AG09319 (cell line): Measurements from ENCODE around the gene PRR12.

Experiments
- DNase-seq: peaks from one replicate; pipeline ENCODE4 v3.0.0-alpha.2; 2010; ENCODE audit warnings: low read depth; ENCODE audit errors: extremely low read depth
- TF ChIP-seq, protein P1 (sequence below): IDR thresholded peaks from 2 replicates; pipeline ENCODE4 v1.5.1; 2011; ENCODE audit warnings: low read depth, mild to moderate bottlenecking, inconsistent platforms, low read length, moderate library complexity

PRR12 gene

DNA sequence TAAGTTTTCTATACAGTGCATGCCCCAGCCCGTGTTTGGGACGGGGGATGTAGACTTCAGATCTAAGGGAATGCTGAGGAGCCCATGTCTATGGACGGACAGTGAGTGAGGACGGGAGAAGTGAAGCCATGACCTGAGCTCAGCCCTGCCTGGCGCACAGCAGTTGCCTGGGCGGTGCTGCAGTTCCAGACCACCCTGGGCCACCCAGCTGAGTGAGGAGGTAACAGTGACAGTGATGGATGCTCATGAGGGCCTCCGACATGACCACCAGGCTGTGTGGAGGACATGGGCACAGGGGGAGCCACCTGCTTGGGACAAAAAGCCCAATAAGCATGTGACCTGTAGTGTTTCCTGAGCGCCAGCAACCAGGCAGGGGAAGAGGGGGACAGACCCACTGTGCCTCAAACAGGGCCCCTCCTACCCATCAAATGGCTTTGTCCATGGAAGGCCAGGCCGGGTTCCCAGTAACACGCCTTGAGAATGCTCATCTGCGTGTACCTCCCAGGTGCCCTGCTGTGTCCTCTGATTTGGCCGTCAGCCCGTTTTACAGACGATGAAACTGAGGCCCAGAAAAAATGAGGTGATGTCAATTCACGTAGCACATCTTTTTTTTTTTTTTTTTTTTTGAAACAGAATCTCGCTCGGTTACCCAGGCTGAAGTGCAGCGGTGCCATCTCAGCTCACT lies 33.2 kb upstream of the PRR12 start:
- no peak for DNase-seq
- TF ChIP-seq, protein P1, sequence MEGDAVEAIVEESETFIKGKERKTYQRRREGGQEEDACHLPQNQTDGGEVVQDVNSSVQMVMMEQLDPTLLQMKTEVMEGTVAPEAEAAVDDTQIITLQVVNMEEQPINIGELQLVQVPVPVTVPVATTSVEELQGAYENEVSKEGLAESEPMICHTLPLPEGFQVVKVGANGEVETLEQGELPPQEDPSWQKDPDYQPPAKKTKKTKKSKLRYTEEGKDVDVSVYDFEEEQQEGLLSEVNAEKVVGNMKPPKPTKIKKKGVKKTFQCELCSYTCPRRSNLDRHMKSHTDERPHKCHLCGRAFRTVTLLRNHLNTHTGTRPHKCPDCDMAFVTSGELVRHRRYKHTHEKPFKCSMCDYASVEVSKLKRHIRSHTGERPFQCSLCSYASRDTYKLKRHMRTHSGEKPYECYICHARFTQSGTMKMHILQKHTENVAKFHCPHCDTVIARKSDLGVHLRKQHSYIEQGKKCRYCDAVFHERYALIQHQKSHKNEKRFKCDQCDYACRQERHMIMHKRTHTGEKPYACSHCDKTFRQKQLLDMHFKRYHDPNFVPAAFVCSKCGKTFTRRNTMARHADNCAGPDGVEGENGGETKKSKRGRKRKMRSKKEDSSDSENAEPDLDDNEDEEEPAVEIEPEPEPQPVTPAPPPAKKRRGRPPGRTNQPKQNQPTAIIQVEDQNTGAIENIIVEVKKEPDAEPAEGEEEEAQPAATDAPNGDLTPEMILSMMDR: no peak

DNA sequence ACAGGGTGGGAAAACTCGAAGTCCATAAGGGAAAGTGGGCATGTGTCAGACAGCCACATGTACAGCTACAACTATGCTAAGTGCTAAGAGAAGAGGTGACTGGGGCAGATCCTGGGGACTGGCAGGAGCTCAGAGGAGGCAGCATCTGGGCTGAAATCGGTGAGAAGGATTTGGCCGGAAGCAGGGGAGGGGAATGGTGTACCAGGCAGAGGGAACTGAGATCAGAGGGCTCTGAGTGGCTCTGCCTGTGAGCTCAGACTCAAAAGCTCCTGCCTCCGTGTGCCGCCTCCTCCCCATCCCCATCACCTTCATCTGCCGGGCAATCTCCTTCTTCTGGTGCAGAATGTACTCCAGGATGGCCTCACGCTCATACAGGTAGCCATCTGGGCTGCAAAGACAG lies 32.4 kb upstream of the PRR12 start:
- no peak for DNase-seq

DNA sequence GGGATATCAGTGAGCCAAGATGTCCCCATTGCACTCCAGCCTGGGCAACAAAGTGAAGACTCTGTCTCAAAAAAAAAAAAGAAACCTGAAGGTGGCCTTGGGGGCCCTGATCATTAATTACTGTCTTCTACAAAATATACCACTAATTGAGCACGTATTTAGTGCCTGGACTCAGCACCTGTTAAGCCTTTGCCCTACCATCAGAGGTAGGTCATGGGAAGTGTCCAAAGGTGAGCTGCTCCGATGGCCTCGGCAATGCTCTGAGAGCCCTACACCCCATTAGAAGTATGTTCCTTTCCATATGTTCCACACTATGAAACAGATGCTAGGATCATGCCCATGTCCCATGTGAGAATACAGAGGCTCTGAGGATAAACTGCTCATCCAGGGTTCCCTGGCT lies 31.5 kb upstream of the PRR12 start:
- TF ChIP-seq, protein P1: no peak
- DNase-seq: no peak

More for the DNA sequence above, 32.4 kb upstream of the PRR12 start:
- TF ChIP-seq, protein P1: no peak

DNA sequence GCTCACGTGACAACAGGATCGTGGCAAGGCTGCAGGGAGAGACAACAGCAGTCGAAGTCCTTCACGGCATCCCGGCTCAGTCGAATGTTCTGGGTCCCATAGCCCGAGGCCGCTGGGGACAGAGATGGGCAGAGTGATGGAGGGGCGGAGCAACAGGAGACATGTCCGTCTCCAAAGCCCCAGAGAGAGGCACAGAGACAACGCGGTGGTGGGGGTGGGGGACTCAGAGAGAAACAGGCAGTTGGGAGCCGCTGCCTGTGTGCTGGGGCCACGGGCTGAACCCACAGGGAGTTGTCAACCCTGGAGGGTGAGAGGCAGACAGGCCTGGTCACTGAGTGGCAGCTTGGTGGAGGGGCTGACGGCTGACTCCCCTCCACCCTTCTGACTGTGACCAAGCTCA lies 31.1 kb upstream of the PRR12 start:
- TF ChIP-seq, protein P1: no peak
- DNase-seq: no peak

DNA sequence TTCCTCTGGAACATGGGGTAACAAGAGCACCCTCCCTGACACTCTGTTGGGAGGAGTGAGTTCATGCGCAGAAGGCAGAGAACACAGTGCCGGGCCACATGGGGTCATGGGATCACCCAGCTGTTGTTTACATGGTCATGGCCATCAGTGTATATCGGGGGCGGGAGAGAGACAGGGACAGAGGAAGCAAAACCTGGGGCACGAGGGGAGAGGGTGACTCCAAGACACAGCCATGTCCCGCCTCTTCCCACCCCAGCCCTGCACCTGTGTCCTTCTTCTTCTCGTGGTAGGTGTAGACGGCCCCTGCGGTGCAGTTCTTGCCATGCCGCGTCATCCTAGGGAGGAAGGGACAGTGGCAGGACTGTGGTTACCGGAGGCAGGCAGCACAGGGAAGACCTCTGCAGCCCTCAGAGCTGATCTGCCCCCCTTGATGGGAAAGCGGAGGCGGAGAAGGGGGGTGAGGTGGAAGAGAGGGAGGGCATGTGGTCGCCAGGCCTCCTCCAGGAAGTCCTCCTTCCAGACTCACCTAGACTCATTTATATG lies 30.6 kb upstream of the PRR12 start:
- TF ChIP-seq, protein P1: no peak
- no peak for DNase-seq

DNA sequence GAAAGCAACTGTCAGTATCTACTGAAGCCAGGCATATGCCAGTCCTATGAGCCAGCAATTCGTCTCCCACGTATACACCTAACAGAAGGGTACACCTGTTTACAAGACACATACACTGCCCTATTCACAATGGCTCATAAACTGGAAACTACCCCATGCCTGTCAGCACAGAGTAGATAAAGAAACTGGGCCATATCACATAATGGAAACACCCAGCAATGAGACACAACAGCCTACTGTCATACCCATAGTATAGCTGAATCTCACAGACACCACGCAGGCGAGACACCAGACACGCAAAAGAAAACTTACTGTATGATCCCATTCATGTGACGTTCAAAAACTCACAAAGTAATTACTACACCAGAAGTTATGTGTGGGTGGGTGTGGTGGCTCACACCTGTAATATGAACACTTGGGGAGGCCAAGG lies 26.4 kb upstream of the PRR12 start:
- no peak for DNase-seq
- TF ChIP-seq, protein P1: no peak

DNA sequence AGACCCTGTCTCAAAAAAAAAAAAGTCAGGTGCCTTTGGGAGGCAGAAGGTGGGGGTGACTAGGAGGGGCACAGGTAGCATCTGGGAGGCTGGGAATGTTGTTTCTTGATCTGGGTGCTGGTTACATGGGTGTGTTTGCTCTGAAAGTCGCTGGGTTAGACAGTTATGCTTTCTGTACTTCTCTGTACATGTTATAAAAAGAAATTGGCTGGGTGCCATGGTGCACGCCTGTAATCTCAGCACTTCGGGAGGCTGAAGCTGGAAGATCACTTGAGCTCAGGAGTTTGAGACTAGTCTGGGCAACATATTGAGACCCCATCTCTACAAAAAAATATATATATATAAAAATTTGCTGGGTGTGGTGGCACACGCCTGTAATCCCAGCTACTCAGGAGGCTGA lies 25.7 kb upstream of the PRR12 start:
- no peak for DNase-seq
- TF ChIP-seq, protein P1: no peak
